Activated naive CD8-positive, alpha-beta T cell treated with anti-CD3 and anti-CD28 coated beads for 36 hours (primary cell): ENCODE results near the gene PAN3. TPM values are rescaled to one million over a fixed set of nuclear protein-coding genes. Genes with fewer than 3 reads are reported as not detected.
A peak's percentile ranks its signal among the peaks of the same experiment; 100 is the strongest.

Experiments
- DNase-seq: peaks from one replicate; pipeline ENCODE4 v3.0.0; 2021
- H3K27ac Mint-ChIP-seq: one replicate; pipeline ENCODE4 v1.8.0; 2022; ENCODE audit warnings: mild to moderate bottlenecking, moderate library complexity, mixed read lengths
- H3K27me3 Mint-ChIP-seq: one replicate; pipeline ENCODE4 v1.8.0; 2022; ENCODE audit warnings: mild to moderate bottlenecking, mixed read lengths
- H3K36me3 Mint-ChIP-seq: one replicate; pipeline ENCODE4 v1.8.0; 2021; ENCODE audit warnings: mild to moderate bottlenecking, mixed read lengths
- H3K4me1 Mint-ChIP-seq: one replicate; pipeline ENCODE4 v1.8.0; 2021; ENCODE audit warnings: mixed read lengths
- H3K4me3 Mint-ChIP-seq: one replicate; pipeline ENCODE4 v1.8.0; 2022; ENCODE audit warnings: mild to moderate bottlenecking, moderate library complexity, mixed read lengths
- H3K9me3 Mint-ChIP-seq: one replicate; pipeline ENCODE4 v1.8.0; 2022; ENCODE audit warnings: mixed read lengths
- total RNA-seq, 2 experiments: library from RNA; stranded (reverse); gene quantifications; one replicate each; pipeline ENCODE4 v1.2.3, GENCODE V29; 2021

The PAN3 gene
- total RNA-seq, 2 experiments from 2014 or later, result 24.4 to 27.3 TPM

- no peaks in the 10 kb centered on the region for H3K9me3 Mint-ChIP-seq
Measured at GRCh38 chr13:28321756-28322155, 183.4 kb downstream of the PAN3 start.

GRCh38 chr13:28322256-28322905 is 184.0 kb downstream of the PAN3 start:
- Mint-ChIP-seq H3K4me1 (no peaks in the 10 kb centered on the region), H3K27ac (no peak overlapping the region), H3K27me3 (no peaks in the 10 kb centered on the region), H3K36me3 (no peaks in the 10 kb centered on the region), H3K9me3 (no peaks in the 10 kb centered on the region), H3K4me3 (no peak overlapping the region)
- no peak for DNase-seq

More at GRCh38 chr13:28321756-28322155, 183.4 kb downstream of the PAN3 start:
- H3K36me3 Mint-ChIP-seq, result no peaks in the 10 kb centered on the region
- no peak overlapping the region for H3K27ac Mint-ChIP-seq
- H3K27me3 Mint-ChIP-seq, result no peaks in the 10 kb centered on the region
- DNase-seq, result no peak
- H3K4me1 Mint-ChIP-seq, result no peaks in the 10 kb centered on the region
- H3K4me3 Mint-ChIP-seq, result no peak overlapping the region

GRCh38 chr13:28324181-28324789 is 185.9 kb downstream of the PAN3 start:
- no peak overlapping the region for H3K27ac Mint-ChIP-seq
- no peaks in the 10 kb centered on the region for H3K36me3 Mint-ChIP-seq
- no peaks in the 10 kb centered on the region for H3K4me1 Mint-ChIP-seq
- no peak overlapping the region for H3K4me3 Mint-ChIP-seq
- H3K9me3 Mint-ChIP-seq, result no peaks in the 10 kb centered on the region
- no peaks in the 10 kb centered on the region for H3K27me3 Mint-ChIP-seq
- DNase-seq, result peak; percentile 45

GRCh38 chr13:28325022-28325421 is 186.7 kb downstream of the PAN3 start:
- no peaks in the 10 kb centered on the region for H3K4me1 Mint-ChIP-seq
- H3K27ac Mint-ChIP-seq, result no peak overlapping the region
- no peak for DNase-seq
- H3K9me3 Mint-ChIP-seq, result no peaks in the 10 kb centered on the region
- H3K4me3 Mint-ChIP-seq, result no peak overlapping the region
- H3K36me3 Mint-ChIP-seq, result no peaks in the 10 kb centered on the region
- H3K27me3 Mint-ChIP-seq, result no peaks in the 10 kb centered on the region

GRCh38 chr13:28326056-28326455 is 187.7 kb downstream of the PAN3 start:
- H3K27me3 Mint-ChIP-seq, result no peaks in the 10 kb centered on the region
- no peaks in the 10 kb centered on the region for H3K4me1 Mint-ChIP-seq
- H3K36me3 Mint-ChIP-seq, result no peaks in the 10 kb centered on the region
- no peak overlapping the region for H3K4me3 Mint-ChIP-seq
- H3K27ac Mint-ChIP-seq, result no peak overlapping the region
- H3K9me3 Mint-ChIP-seq, result no peaks in the 10 kb centered on the region
- no peak for DNase-seq

GRCh38 chr13:28327373-28328270 is 189.3 kb downstream of the PAN3 start:
- Mint-ChIP-seq H3K9me3 (no peaks in the 10 kb centered on the region), H3K36me3 (no peaks in the 10 kb centered on the region), H3K27me3 (no peaks in the 10 kb centered on the region), H3K27ac (no peak overlapping the region), H3K4me1 (no peaks in the 10 kb centered on the region), H3K4me3 (no peak overlapping the region)
- DNase-seq, result no peak

- no peak for DNase-seq
- Mint-ChIP-seq H3K27me3 (no peaks in the 10 kb centered on the region), H3K4me3 (no peak overlapping the region), H3K9me3 (no peaks in the 10 kb centered on the region), H3K4me1 (peaks cover under 1% of the 10 kb centered on the region), H3K27ac (no peak overlapping the region), H3K36me3 (no peaks in the 10 kb centered on the region)
Measured at GRCh38 chr13:28328271-28328607, 189.9 kb downstream of the PAN3 start.

- DNase-seq, result no peak
- no peak overlapping the region for H3K27ac Mint-ChIP-seq
- H3K36me3 Mint-ChIP-seq, result no peaks in the 10 kb centered on the region
- H3K27me3 Mint-ChIP-seq, result no peaks in the 10 kb centered on the region
- H3K9me3 Mint-ChIP-seq, result no peaks in the 10 kb centered on the region
- H3K4me1 Mint-ChIP-seq, result peaks cover 4% of the 10 kb centered on the region
- H3K4me3 Mint-ChIP-seq, result no peak overlapping the region
Measured at GRCh38 chr13:28329395-28330158, 191.2 kb downstream of the PAN3 start.

- H3K4me1 Mint-ChIP-seq, result peaks cover 4% of the 10 kb centered on the region
- H3K27ac Mint-ChIP-seq, result no peak overlapping the region
- DNase-seq, result no peak
- H3K36me3 Mint-ChIP-seq, result no peaks in the 10 kb centered on the region
- H3K27me3 Mint-ChIP-seq, result peaks cover 4% of the 10 kb centered on the region
- H3K9me3 Mint-ChIP-seq, result no peaks in the 10 kb centered on the region
- H3K4me3 Mint-ChIP-seq, result no peak overlapping the region
Measured at GRCh38 chr13:28333204-28333881, 195.0 kb downstream of the PAN3 start.

GRCh38 chr13:28336193-28336657 is 197.9 kb downstream of the PAN3 start:
- Mint-ChIP-seq H3K27me3 (peaks cover 4% of the 10 kb centered on the region), H3K27ac (no peak overlapping the region), H3K4me1 (peaks cover 4% of the 10 kb centered on the region), H3K9me3 (no peaks in the 10 kb centered on the region), H3K4me3 (no peak overlapping the region), H3K36me3 (no peaks in the 10 kb centered on the region)
- DNase-seq, result no peak

- Mint-ChIP-seq H3K36me3 (no peaks in the 10 kb centered on the region), H3K4me3 (no peak overlapping the region), H3K27ac (no peak overlapping the region), H3K27me3 (peaks cover 4% of the 10 kb centered on the region), H3K9me3 (no peaks in the 10 kb centered on the region), H3K4me1 (peaks cover 4% of the 10 kb centered on the region)
- no peak for DNase-seq
Measured at GRCh38 chr13:28337166-28338005, 199.0 kb downstream of the PAN3 start.

GRCh38 chr13:28338006-28338574 is 199.7 kb downstream of the PAN3 start:
- no peak overlapping the region for H3K27ac Mint-ChIP-seq
- H3K4me1 Mint-ChIP-seq, result peaks cover 4% of the 10 kb centered on the region
- H3K4me3 Mint-ChIP-seq, result no peak overlapping the region
- DNase-seq, result no peak
- H3K9me3 Mint-ChIP-seq, result no peaks in the 10 kb centered on the region
- H3K27me3 Mint-ChIP-seq, result peaks cover 4% of the 10 kb centered on the region
- H3K36me3 Mint-ChIP-seq, result no peaks in the 10 kb centered on the region

- H3K9me3 Mint-ChIP-seq, result no peaks in the 10 kb centered on the region
- no peak overlapping the region for H3K4me3 Mint-ChIP-seq
- H3K4me1 Mint-ChIP-seq, result no peaks in the 10 kb centered on the region
- H3K36me3 Mint-ChIP-seq, result no peaks in the 10 kb centered on the region
- DNase-seq, result no peak
- H3K27me3 Mint-ChIP-seq, result peaks cover 4% of the 10 kb centered on the region
- H3K27ac Mint-ChIP-seq, result no peak overlapping the region
Measured at GRCh38 chr13:28338742-28339141, 200.4 kb downstream of the PAN3 start.
